Right renal pelvis (tissue), 4 donors: ENCODE data around the gene UCP2. TPM values are rescaled to one million over a fixed set of nuclear protein-coding genes. Genes with fewer than 3 reads are reported as not detected.
A peak's percentile ranks its signal among the peaks of the same experiment; 100 is the strongest.

ENCODE experiments used
- DNase-seq, 4 donors: peaks; one replicate each; pipeline ENCODE4 v3.0.0-alpha.2; 2013; ENCODE audit warnings: low read depth in 4 of 4, low spot score in 3 of 4, missing footprints in 1 of 4
- polyA plus RNA-seq, 4 donors: library from polyadenylated mRNA; unstranded; fragments of 120-200 nt; gene quantifications; one replicate each; pipeline ENCODE4 v1.2.1, GENCODE V29; 2013; ENCODE audit not compliant: insufficient read length in 4 of 4

The UCP2 gene
- polyA plus RNA-seq, 4 donors = 51.6 to 82.1 (median 73.9) TPM

- no peak for DNase-seq
Observed at GRCh38 chr11:73972620-73973449, 9.8 kb downstream of the UCP2 start.

GRCh38 chr11:73972187-73972586 is 10.5 kb downstream of the UCP2 start:
- no peak for DNase-seq

GRCh38 chr11:73971175-73971719 is 11.4 kb downstream of the UCP2 start:
- DNase-seq = no peak

- DNase-seq = no peak
Observed at GRCh38 chr11:73969991-73970800, 12.4 kb downstream of the UCP2 start.

- DNase-seq = no peak
Observed at GRCh38 chr11:73969091-73969490, 13.6 kb downstream of the UCP2 start.

GRCh38 chr11:73968356-73968966 is 14.2 kb downstream of the UCP2 start:
- no peak for DNase-seq

GRCh38 chr11:73965764-73966121 is 16.9 kb downstream of the UCP2 start:
- DNase-seq = no peak

- no peak for DNase-seq
Observed at GRCh38 chr11:73965076-73965763, 17.4 kb downstream of the UCP2 start.

- no peak for DNase-seq
Observed at GRCh38 chr11:73963861-73964260, 18.8 kb downstream of the UCP2 start.

- no peak for DNase-seq
Observed at GRCh38 chr11:73962101-73962705, 20.4 kb downstream of the UCP2 start.

GRCh38 chr11:73961321-73961720 is 21.3 kb downstream of the UCP2 start:
- no peak for DNase-seq

- no peak for DNase-seq
Observed at GRCh38 chr11:73958521-73959141, 24.0 kb downstream of the UCP2 start.

- DNase-seq = no peak
Observed at GRCh38 chr11:73957654-73958361, 24.8 kb downstream of the UCP2 start.

- no peak for DNase-seq
Observed at GRCh38 chr11:73956876-73957653, 25.6 kb downstream of the UCP2 start.

GRCh38 chr11:73951797-73952196 is 30.8 kb downstream of the UCP2 start:
- DNase-seq = no peak

- peak in 2 of 4 donors; percentile 29 to 33 for DNase-seq
Observed at GRCh38 chr11:73950869-73951710, 31.6 kb downstream of the UCP2 start, which contains the start of gene DNAJB13. Gene DNAJB13 (plus strand): TSS chr11:73951026. CDS start chr11:73951070, 44 bp downstream.

- DNase-seq = no peak
Observed at GRCh38 chr11:73949912-73950311, 32.7 kb downstream of the UCP2 start.
